Stimulated activated CD8-positive, alpha-beta memory T cell treated with anti-CD3 and anti-CD28 coated beads, Interleukin-15, amount 100 ng/mL, for 1 hour (primary cell): ENCODE measurements around the gene KIAA1328.
"Not testable (repeated sequence)": the region's sequence is repeated elsewhere in the genome, so short reads cannot be mapped to it uniquely, and the experiment has no call there.

Experiments
- DNase-seq: peaks from one replicate; pipeline ENCODE4 v3.0.0-alpha.2; 2020; ENCODE audit warnings: low read depth

Gene KIAA1328

DNA sequence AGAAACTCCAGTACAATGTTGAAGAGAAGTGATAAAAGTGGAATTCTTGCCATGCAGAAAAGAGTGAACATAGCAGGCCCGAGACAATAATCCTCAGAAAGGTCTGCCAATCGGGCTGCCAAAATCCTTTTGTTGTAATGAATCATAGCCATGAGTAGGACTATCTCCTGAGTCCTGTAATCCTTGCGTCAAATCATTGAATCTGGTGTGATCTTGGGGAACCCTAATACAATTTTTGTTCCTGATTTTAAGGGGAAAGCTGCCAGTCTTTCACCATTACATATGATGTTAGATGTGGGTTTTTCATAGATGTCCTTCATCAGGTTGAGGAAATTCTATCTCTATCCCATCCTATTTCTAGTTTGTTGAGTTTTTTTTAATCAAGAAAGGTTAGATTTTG is 2.4 kb upstream of the KIAA1328 start:
- DNase-seq: no peak

DNA sequence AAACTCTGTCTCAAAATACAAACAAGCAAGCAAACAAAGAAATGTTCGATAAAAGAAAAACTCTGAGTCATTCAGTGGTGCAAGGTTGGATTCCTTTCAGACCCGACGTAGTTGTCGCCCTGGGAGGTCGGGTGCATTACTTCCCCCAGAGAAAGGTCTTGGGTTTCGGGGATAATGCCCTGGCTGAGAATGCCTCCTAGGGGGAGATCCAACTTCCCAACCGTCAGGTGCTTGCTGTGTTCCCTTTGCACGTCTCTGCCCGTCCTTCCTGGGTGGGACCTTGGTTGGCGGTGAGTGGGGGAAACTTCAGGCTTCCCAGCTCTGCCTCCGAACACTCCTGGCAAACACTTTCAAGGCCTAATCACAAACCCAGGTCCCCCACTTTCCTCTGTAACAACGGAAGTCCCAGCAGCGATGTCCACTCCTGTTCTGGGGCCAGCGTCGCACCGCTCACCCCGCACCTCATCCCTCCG is 734 bp upstream of the KIAA1328 start:
- DNase-seq: no peak

DNA sequence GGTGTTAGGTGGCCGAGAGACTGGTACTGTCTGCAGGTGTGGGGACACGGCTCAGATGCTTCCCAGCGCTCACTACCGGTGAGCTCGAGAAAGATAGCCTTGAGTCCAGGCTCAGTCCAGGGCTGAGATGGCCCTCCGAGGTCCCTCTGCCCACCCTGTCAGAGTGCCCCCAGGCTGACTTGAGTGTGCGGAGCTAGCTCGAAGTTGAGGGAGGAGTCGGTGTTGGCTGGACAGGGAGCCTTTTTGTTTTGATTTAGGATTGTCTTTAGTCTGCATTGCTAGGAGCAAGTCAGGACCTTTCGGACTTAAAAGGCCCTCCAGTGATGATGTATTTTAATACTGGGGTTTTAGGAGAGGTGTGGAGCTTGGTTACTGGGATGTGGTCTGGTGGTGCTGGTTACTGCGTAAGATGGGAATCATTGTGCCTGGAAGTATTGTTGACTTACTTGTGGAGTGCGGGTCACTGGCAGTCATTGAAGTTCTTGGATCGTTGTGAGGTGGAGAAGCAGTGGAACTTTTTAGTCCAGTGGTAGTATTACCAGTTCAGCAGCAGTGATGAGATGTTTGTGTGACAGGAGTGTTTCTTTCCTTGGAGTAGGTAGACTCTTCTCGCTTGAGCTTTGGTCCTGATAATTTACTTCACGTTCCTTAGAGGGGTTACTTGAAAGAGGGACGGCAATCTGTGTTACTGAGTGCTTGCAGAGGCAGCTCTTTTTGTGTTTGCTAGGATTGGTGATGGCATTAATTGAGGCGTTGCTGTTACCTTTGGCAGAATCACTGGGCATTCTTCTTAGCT is 633 bp downstream of the KIAA1328 start:
- no peak for DNase-seq

DNA sequence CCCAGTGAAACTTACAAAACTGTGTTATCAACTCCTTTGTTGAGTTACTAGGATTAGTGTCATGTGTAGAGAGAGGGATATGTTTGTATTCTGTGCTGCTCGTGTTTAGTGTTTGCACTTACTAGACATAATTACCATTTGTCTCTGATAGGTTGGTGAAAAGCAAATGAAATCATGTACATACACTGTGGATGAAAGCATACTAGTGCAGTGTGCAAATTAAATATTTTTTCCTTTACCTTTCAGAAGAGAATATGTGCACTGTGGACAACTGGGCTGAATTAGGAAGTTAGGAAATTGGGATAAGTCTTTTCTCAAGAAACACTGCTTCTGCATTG is 1.2 kb downstream of the KIAA1328 start:
- no peak for DNase-seq

DNA sequence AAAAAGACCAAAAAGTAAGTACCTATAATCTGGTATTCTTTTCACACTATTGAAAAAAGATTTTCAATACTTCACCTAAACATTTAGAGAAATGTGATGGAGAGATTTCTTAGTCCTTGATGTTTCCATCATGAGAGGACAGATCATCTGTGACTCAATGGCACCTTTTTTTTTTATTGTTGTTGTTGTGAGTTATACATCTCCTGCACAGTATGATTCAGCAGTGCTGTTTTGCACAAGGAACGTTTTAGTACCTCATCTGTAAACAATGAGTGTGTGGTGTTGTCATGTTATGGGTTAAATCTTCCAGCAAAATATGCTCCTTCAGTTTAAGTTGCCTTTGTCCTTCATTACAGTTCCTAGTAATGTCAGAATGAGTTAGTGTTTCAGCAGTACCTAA is 2.2 kb downstream of the KIAA1328 start:
- DNase-seq: no peak

DNA sequence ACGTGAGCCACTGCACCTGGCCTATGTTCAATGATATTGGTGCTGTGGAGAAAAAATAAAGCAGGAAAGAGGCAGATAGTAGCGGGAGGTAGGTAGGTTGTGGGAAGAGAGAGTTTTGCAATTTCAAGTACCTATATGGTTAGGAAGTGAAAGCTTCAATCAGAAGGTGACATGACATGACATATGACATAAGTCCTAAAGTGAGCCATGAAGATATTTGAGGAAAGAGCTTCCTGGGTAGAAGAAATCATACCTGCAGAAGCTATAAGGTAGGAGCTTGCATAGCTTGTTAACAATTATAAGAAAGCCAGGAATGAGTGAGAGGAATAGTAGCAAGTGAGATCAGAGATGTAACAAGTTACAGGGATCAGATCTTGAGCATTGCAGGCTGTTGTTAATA is 4.2 kb downstream of the KIAA1328 start:
- DNase-seq: no peak

DNA sequence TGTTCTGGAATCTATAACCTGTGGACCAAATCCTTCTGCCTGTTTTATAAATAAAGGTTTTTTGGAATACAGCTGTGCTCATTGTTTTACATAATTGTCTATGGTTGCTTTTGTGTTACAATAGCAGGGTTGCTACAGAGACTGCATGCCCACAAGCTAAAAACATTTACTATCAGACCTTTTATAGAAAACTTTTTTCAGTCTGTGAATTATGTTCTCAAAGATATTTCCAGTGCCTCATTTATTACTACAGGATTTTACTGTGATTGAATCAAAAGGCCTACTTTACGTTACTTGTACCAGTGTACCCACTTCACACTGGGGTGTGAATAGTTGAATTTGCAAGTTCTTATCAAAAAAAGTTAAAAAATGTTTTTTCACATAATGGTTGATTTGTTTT is 7.0 kb downstream of the KIAA1328 start:
- DNase-seq: no peak

DNA sequence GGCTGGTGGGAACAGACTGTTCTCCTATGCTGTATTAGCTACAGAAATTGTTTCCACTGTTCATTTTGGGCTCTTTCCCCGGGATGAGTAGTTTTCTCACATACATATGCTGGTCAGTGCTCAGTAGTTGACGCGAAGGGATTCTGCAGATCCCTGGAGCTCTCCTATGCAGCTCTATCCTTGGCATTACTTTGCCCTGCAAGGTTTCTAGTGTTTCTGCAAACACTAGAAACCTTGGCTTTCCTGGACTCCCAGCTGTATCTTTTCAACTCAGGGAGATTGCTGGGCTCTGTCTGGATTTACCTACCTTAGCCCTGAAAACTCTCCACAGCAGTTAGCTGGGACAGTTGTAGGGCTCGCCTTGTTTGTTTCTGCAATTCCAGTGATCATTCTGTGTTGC is 10.9 kb downstream of the KIAA1328 start:
- DNase-seq: no peak

DNA sequence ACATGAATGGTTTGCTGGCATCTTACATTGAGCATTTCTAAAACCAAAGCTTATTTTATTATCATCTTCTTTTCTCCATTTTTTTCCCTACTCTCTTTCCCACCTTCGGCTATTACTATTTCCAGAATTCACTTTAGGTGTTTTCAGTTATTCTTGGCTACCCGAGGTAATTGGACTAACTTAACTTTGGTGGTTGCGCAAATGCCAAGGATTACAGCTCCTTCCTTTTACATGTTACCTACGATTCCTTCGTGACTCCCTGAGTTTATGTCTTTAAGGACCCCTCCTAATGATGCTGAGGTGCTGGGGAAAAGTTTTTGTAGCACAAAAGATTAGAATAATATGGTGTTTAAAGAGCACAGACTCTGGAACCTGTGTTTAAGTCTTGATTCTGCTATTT is 14.3 kb downstream of the KIAA1328 start:
- DNase-seq: no peak

DNA sequence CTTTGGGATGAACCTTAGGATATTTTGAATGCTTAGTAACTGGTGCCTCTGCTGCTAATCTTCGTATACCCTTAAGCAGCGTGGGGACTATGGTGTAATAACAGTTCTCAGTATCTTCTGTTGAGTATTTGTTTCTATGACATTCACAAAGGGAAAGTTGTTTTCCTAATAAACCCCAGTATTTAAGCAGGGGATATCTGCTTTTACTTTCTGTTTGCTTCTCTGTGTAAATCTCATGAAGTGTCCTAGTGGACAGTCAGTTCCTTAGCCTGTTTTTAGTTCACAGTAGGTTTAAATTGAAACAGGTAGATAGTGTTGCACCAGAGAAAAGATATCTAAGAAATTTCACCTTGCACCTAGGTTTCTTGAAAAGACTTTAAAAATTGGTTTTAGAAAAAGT is 14.9 kb downstream of the KIAA1328 start:
- no peak for DNase-seq

DNA sequence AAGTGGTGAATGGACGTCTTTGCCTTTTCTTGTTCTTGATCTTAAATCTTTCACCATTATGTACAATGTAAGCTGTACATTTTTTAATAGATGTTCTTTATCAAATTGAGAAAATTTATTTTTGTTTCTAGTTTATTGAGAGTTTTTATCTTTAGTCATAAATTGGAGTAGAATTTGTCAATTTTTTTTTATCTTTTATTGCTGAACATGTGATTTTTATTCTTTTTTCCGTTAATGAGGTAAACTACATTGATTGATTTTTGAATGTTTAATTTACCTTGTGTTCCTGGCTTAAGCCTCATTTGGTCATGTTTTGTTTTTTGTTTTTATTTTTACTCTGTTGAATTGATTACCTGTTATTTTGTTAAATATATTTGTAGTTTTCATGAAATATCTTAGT is 19.7 kb downstream of the KIAA1328 start:
- DNase-seq: no peak

DNA sequence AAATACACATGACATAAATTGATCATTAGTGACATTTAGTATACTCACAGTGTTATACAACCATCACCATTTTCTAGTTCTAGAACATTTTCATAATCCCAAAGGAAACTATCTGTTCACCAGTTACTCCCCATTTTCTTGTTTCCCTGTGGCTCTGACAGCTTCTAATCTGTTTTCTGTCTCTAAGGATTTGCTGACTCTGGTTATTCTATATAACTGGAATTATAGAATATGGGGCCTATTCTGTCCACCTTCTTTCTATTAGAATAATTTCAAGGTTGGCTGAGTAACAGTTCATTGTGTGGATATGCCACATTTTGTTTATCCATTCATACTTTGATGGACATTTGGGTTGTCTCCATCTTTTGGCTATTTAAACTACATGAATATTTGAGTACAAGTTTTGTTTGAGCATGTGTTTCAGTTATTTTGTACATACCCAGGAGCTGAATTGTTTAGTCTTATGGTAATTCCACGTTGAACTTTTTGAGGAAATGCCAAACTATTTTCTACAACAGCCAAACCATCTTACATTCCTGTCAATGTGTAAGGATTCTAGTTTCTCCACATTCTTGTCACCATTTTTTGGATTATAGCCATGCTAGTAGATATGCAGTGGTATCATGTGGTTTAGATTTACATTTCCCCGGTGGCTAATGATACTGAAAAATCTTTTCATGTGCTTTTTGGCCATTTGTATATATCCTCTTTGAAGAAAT is 20.5 kb downstream of the KIAA1328 start:
- no peak for DNase-seq

DNA sequence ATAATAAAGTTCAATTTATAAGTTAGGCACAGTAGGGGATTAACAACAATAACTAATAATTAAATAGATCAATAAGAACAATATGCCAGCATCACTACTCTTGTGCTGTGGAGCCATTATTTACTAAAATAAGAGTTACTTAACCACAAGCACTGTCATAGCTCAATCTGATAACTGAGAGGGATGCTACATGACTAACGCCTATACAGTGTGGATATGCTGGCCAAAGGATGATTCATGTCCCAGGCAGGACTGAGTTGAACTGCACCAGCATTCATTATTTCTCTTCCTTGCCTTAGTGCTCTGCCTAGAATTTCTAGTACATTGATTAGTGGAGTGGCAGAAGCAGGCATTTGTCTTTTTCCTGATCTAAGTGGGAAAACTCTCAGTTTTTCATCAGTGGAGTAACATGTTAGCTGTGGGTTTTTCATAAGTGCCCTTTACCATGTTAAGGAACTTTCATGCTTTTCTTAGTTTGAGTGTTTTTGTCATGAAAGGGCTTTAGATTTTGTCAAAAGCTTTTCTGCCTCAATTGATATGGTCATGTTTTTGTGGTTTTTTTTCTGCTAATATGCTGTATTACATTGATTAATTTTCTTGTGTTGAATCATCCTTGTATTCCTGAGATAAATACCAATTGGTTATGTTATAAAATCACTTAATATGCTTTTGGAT is 21.7 kb downstream of the KIAA1328 start:
- DNase-seq: no peak

DNA sequence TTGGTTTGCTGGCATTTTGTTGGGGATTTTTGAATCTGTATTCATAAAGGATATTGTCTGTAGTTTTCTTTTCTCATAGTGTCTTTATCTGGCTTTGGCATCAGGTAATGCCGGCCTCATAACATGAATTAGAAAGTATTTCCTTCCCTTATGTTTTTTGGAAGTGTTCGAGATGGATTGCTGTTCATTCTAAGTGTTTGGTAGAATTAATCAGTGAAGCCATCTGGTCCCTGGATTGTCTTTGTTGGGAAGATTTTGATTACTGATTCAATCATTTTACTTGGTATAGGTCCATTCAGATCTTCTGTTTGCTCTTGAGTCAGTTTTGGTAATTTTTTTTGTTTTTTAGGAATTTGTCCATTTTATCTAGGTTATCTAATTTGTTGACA is 22.3 kb downstream of the KIAA1328 start:
- no peak for DNase-seq

DNA sequence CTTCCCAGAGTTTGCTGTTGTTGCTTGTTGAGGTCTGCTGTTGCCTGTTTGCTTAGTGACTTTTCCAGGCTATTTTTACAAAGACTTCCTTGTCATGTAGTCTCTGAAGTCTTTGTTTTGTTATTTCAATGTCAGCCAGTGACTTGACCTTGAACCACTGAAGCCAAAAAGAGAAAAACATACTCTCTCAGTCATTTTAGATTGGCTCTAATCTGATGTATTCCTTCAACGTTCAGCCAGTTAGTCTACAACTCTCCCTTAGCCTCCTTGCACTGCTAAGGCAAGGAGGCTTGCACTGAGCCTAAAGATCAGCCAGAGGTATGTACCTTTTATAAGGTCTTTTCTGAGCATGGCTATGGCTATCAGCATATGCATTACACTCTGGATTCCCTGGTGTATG is 27.9 kb downstream of the KIAA1328 start:
- DNase-seq: no peak

DNA sequence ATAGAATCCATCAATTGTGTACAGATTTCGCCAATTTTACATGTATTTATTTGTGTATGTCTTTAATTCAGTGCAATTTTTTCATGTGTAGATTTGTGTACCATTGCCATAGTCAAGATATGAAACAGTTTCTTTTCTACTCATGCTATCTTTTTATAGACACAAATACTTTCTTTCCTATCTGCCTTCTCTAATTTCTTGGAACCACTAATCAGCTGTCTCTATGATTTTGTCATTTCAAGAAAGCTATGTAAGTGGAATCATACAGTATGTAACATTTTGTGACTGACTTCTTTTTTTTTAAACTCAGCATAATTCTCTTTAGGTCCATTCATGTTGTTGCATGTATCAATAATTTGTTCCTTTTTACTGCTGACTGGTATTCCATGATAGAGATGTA is 33.3 kb downstream of the KIAA1328 start:
- no peak for DNase-seq

DNA sequence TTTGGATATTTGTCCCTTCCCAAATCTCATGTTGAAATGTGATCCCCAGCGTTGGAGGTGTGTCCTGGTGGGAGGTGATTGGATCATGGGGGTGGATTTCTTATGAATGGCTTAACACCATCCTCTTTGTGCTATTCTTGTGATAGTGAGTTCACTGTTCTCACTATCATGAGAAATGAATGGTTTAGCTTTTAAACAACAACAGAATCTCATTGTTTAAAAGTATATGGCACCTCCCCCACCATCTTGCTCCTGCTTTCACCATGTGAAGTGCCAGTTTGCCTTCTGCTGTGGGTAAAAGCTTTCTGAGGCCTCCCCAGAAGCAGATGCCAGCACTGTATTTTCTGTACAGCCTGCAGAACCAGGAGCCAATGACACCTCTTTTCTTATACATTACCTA is 38.1 kb downstream of the KIAA1328 start:
- no peak for DNase-seq

DNA sequence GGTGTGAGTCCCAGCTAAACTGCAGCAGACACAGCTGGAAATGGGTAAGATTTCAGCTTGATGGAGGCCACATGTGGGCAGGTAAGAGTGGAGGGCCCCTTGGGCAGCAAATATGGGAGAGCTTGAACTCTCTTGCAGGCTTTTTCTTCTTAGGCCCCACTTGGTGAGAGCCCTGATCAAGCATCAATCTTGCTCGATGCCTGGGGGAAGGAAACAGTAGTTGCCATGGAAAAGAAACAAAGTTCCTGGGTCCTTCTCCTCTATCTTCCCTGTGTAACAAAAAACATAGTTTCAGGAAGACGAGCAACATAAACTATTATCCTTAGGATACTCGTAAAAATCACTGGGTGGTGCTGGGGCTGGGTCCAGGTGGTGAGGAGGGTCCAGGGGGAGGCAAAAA is 42.9 kb downstream of the KIAA1328 start:
- DNase-seq: no peak

DNA sequence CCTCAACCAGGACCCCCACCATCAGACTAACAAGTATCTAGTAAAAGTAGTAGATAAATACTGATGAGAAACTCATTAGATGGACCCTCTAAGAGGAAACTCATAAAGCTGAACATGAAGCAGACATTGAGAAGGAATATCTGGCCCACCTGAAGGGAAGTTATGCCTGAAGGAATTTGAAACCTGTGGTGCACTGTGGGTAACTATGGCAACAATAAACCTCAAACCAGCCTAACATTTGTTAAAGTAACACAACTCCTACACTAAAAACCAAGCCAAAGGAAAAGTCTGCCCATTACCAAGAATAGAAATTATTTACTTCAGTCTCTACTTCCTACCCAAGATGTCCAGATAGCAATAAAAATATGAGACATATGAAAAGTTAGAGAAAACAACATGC is 43.4 kb downstream of the KIAA1328 start:
- DNase-seq: no peak

DNA sequence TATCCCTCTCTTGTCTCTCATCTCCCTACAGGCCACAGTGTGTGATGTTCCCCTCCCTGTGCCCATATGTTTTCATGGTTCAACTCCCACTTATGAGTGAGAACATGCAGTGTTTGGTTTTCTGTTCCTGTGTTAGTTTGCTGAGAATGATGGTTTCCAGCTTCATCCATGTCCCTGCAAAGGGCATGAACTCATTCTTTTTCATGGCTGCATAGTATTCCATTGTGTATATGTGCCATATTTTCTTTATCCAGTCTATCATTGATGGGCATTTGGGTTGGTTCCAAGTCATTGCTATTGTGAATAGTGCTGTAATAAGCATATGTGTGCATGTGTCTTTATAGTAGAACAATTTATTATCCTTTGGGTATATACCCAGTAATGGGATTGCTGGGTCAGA is 44.9 kb downstream of the KIAA1328 start:
- not testable (repeated sequence) for DNase-seq

DNA sequence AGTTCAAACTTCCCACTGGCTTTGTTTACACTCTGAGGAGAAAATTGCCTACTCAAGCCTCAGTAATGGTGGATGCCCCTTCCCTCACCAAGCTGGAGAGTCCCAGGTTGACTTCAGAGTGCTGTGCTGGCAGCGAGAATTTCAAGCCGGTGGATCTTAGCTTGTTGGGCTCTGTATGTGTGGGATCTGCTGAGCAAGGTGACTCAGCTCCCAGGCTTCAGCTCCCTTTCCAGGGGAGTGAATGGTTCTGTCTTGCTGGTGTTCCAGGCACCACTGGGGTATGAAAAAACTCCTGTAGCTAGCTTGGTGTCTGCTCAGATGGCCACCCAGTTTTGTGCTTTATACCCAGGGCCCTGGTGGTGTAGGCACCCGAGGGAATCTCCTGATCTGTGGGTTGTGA is 50.9 kb downstream of the KIAA1328 start:
- DNase-seq: not testable (repeated sequence)

DNA sequence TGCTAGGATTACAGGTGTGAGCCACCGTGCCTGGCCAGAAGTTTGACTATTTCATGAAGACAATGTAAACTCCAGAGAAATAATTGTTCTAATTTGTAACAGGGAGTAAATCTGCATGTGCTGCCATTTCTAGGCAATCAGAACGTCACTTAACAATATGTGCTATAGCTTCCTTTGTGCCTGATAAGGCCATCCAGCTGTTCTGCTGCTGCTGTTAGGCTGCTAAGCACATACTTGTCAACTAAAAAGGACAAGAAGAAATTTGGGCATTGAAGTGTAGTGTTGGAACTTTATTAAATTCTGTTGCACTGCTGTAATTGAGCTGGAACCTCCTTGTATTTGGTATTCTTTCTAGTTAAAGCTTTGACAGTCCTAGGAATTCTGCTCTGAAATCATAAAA is 57.1 kb downstream of the KIAA1328 start:
- no peak for DNase-seq

DNA sequence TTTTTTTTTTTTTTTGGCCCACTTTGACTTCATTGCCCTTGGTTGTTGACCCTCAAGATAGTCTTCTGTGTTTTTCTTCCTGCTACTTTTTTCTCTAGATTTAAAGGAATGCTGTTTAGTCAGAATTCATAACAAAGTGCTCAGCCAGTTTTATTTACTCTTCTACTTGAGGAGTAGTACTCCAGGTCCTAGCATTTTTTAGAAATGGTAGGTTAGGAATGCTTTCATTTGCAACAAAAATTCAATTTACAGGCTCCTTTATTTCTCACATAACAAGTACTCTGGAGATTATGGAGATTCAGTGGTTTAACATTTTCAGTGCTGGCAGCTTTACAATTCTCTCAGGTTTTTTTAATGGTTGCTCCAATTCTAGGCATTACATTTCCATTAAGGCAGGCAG is 58.2 kb downstream of the KIAA1328 start:
- DNase-seq: no peak
